Activated naive CD4-positive, alpha-beta T cell treated with Interleukin-2 at 50 U/mL for 16 hours (primary cell): ENCODE results near the gene PRPSAP1.
"Not testable (repeated sequence)": the region's sequence is repeated elsewhere in the genome, so short reads cannot be mapped to it uniquely, and the experiment has no call there.

Source experiments
- DNase-seq: peaks from one replicate; pipeline ENCODE4 v3.0.0-alpha.2; 2020

PRPSAP1 gene

GRCh38 chr17:76314392-76315227, 39.1 kb downstream of the PRPSAP1 start:
- no peak for DNase-seq

- no peak for DNase-seq
Observed at GRCh38 chr17:76312735-76313134, 41.0 kb downstream of the PRPSAP1 start.

GRCh38 chr17:76309461-76309860, 44.3 kb downstream of the PRPSAP1 start:
- no peak for DNase-seq

DNA sequence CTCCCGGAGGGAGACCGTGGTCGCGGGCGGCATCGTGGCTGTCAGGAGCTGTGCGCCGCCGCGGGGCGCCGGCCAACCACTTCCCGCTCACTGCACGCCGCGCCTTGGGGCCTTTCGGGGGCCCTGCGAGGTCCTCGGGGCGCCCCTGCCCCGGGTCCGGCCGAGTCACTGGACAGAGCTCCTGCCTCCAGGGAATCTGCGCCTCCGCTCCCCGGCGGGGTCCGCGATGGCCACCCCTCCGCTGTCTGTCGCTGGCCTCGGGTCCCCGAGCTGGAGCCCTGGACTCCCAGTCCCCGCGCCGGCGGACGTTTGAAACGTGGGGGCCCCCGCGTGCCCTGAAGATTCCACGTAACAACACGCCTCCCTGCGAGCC, 45.8 kb downstream of the PRPSAP1 start, which contains the start of gene QRICH2:
Gene QRICH2 (minus strand): TSS at position 311 of the 373 bp plus-strand sequence. CDS start 278 bp downstream, at position 33.
- no peak for DNase-seq

- no peak for DNase-seq
Observed at GRCh38 chr17:76307299-76307965, 46.3 kb downstream of the PRPSAP1 start.

- DNase-seq: not testable (repeated sequence)
Observed at GRCh38 chr17:76305135-76305454, 48.6 kb downstream of the PRPSAP1 start.

- DNase-seq: no peak
Observed at GRCh38 chr17:76304226-76305134, 49.2 kb downstream of the PRPSAP1 start.

DNA sequence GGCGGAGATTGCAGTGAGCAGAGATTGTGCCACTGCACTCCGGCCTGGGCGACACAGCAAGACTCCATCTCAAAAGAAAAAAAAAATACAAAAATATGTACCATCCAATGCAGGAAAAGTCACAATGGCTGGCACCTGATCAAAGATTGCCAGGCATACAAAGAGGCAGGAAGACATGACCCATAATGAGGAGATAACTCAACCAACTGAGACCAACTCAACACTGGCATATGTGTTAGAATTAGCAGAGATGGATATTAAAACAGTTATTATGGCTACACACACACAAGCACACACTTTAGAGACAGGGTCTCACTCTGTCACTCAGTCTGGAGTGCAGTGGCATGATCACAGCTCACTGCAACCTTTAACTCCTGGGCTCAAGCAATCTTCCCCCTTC, 56.3 kb downstream of the PRPSAP1 start:
- DNase-seq: no peak

DNA sequence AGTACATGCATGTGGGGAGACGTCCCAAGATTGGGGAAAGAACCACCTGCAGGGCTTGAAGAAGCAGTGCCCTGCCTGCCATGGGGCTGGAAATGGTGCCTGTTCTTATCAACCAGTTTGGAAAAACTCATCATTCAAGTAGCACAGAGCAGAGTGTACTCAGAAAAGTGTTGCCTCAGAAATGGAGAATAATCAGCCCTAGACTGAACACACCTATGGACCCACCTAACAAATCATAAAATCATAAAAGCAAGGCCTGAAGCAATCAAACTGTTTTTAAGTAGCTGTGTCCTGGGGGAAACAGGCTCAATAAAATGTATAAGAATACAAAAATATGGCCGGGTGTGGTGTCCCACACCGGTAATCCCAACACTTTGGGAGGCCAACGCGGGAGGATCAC, 56.8 kb downstream of the PRPSAP1 start:
- DNase-seq: no peak

- no peak for DNase-seq
Observed at GRCh38 chr17:76296186-76296585, 57.5 kb downstream of the PRPSAP1 start.

DNA sequence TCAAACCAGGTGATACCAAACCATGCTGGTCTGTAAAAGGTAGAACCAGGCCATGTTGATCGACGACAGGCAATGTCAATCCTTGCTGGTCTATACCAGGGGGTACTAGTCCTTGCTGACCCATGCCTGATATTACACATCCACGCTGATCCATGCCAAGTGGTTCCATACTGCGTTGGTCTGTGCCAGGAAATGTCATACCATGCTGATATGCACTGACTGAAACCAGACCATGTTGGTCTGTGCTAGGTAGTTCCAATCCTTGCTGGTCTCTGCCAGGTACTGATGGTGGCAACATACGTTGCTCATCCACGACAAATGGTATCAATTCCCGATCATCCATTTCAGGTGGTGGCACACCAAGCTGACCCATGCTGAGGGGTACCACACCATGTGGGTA, 60.6 kb downstream of the PRPSAP1 start:
- no peak for DNase-seq

GRCh38 chr17:76292567-76292966, 61.1 kb downstream of the PRPSAP1 start:
- DNase-seq: no peak

- DNase-seq: no peak
Observed at GRCh38 chr17:76281573-76282371, 71.9 kb downstream of the PRPSAP1 start.

- DNase-seq: no peak
Observed at GRCh38 chr17:76280650-76281049, 73.1 kb downstream of the PRPSAP1 start.

GRCh38 chr17:76279742-76280287, 73.9 kb downstream of the PRPSAP1 start:
- DNase-seq: no peak

GRCh38 chr17:76278952-76279741, 74.6 kb downstream of the PRPSAP1 start:
- peak; percentile 86 for DNase-seq

DNA sequence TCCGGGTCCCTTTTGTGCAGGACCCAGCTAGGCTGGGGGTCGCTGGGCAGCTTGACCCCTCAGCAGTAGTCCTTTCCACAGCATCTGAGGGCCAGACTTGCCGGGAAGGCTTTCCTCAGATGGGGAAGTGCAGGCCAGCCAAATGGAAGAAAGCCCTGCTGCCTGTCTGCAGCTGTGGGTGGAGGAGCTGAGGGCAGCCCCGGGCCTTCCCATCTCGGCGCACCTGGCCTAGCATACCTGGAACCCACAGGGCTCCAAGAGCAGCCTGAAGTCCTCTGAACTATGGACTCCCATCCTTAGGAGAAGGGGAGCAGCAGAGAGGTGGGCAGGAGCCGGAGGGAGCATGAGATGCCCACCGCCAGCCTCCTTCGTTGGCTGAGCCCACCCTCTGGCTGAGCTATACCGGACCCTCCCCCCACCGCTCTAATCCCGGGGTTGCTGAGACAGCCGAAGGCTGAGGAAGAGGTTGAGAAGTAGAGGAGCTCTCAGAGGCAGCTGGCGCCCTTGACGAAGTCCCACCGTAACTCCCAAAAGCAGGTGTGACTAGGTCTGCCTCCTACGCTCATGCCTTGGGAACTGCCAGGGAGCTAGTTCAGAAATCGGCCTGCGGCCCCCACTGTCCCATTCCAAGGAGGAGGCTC, 75.3 kb downstream of the PRPSAP1 start:
- no peak for DNase-seq

DNA sequence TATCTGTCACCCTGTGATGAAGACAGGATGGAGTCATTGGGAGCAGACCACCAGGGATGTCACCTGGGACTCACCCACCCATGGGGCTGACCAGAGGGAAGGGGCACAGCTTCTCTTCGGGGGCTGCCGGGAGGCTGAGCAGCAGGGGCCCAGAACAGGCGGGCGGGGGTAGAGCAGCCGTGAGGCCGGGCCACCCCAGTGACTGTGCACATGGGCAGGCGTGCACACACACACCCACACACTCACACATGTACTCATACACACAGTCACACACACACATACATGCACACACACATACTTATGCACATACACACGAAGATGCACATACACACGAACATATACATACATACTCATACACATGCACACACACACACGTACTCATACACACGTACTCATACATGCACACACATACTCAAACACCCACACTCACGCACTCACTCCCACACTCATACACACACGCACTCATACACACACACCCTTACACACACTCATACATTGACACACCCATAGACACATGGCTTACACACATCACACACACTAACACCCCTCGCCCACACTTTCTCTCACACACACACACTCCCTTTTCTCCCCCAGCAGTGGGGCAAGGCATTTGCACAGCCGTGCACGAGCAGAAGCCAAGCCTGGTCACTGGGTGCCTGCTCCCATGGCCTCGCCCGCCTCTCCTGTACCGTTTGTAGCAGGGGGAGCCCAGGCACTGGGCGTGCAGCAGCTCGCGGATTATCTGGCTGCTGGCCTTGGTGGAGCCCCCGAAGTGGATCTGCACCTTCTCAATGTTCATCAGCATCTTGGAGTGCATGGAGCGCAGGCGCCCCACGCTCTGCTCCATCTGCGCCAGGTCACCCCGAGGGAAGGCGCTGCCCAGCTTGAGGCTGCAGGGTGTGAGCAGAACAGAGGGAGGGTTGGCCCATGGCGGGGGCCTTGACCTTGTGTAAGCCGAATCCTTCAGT, 76.1 kb downstream of the PRPSAP1 start:
- no peak for DNase-seq

GRCh38 chr17:76276461-76277299, 77.0 kb downstream of the PRPSAP1 start:
- DNase-seq: no peak
